ENCODE measurements around the gene ADD1.

ADD1 gene

DNA sequence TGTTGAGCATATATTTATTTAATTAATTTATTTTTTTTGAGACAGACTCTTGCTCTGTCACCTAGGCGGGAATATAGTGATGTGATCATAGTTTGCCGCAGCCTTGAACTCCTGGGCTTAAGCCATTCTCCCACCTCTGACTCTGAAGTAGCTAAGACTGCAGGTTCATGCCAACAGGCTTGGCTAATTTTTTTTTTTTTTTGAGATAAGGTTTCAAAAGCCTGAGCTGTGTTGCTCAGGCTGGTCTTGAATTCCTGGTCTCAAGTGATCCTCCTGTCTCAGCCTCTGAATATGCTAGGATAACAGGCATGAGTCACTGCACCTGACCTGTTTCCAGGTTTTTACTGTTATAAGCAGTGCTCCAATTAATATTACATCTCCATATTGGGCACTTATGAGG is 4.8 kb downstream of the ADD1 start:
- Histone ChIP-seq H3K4me3 (ENCODE audit: low read length) (no peak overlapping the region), H3K4me1 (ENCODE audit: insufficient read depth, low read length) (peaks cover 3% of the 10 kb centered on the region; the same call in 1 of the 2 replicates), H3K36me3 (ENCODE audit: insufficient read depth, low read depth, low read length) (0 out of 2 replicates have a peak, but pooled peaks cover 1% of the 10 kb centered on the region), H3K27ac (ENCODE audit: low read length) (no peak overlapping the region), H3K27me3 (ENCODE audit: insufficient read depth, low read length) (no peaks in the 10 kb centered on the region), H3K9ac (ENCODE audit: low read depth, low read length) (no peak overlapping the region), H3K9me3 (ENCODE audit: insufficient read depth, low read depth, low read length) (no peaks in the 10 kb centered on the region)

DNA sequence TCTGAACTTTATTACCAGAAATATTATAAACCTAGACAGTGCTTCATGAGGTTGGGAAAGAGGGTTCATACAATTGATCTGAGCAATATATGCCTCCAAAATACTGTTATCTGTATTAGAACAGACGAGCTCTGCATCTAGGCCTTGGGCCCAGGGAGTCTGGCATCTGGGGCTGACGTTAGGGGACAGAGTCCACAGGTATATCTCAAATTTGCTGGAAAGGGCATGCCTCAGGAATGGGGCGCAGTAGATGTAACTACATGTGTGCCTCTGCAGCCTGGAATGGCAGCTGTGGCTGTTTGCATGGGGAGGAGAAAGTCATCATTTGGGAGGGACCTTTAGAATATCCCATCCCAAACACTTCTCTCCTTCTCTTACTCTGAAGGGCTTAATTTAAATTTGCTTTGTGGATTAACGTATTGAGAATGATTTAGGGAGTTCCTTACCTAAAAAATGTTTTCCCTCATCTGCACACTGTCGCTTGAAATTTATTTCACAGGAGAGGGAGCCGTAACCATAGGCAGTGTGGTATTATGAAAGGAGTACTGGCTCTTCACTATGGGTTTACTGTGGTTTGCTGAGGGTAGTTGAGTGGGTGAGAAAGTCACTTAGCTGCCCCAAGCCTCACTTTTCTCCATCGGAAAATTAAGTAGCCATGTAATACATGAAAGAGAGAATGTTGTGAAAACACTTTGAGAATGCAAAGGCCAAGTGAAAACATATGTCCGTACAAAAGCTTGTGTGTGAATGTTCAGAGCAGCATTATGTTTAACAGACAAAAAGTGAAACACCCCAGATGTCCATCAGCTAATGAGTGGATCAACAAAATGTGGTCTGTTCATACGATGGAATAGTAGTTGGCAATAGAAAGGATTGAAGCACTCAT is 5.9 kb downstream of the ADD1 start:
- Histone ChIP-seq H3K9me3 (ENCODE audit: insufficient read depth, low read depth, low read length) (no peaks in the 10 kb centered on the region), H3K36me3 (ENCODE audit: insufficient read depth, low read depth, low read length) (peaks cover 12% of the 10 kb centered on the region; the same call in 1 of the 2 replicates), H3K4me3 (ENCODE audit: low read length) (no peak overlapping the region), H3K27me3 (ENCODE audit: insufficient read depth, low read length) (no peaks in the 10 kb centered on the region), H3K9ac (ENCODE audit: low read depth, low read length) (no peak overlapping the region), H3K4me1 (ENCODE audit: insufficient read depth, low read length) (peaks cover 3% of the 10 kb centered on the region; the same call in 1 of the 2 replicates), H3K27ac (ENCODE audit: low read length) (no peak overlapping the region)

DNA sequence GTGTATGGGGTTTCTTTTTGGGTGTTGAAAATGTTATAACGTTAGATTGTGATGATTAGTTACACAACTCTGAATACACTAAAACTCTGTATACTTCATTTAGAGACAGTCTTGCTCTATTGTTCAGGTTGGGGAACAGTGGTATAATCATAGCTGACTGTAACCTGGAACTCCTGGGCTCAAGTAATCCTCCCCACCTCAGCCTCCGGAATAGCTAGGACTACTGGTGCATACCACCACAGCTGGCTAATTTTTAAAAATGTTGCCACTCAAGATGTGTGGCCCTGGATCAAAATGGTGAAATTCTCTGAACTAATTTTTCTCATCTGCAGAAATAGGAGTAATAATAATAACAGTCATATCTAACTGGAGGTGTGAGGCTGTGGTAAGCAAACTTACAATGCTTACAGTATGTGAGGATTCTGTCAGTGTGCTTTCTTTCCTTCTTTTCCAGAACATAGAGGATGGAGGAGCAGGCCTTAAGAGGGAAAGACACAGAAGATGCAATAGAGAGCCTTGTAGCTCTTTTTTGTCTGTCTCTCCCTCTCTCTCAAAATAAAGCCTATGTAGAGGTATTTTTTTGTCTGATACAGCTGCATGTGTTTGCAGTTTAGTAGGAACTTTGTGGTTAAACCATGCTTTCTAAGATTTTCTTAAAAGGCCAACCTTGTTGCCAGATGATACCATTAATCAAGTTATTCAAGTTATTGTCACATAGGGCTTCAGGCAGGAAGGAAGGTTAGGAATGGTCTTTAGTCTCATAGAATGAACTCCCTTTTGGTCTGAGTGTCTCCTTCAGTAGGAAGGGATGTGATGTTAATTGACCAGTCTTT is 7.5 kb downstream of the ADD1 start:
- Histone ChIP-seq H3K27me3 (ENCODE audit: insufficient read depth, low read length) (no peaks in the 10 kb centered on the region), H3K27ac (ENCODE audit: low read length) (no peak overlapping the region), H3K9ac (ENCODE audit: low read depth, low read length) (no peak overlapping the region), H3K4me1 (ENCODE audit: insufficient read depth, low read length) (no peaks in the 10 kb centered on the region), H3K9me3 (ENCODE audit: insufficient read depth, low read depth, low read length) (no peaks in the 10 kb centered on the region), H3K36me3 (ENCODE audit: insufficient read depth, low read depth, low read length) (peaks cover 15% of the 10 kb centered on the region; the same call in 1 of the 2 replicates), H3K4me3 (ENCODE audit: low read length) (no peak overlapping the region)

DNA sequence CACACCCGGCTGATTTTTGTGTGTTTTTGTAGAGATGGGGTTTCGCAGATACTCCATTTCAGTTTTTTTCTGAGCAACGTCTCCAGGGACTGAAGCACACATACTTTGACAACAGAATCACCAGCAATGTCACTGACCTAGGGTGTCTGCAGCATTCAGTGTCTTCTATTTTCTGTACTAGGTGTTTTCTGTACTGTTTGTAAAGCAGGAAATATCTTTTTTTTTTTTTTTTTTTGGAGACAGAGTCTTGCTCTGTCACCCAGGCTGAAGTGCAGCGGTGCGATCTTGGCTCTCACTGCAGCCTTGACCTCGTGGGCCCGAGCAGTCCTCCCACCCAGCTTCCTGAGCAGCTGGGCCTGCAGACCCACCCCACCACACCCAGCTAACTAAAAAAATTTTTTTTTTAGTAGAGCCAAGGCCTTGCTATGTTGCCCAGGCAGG is 8.9 kb downstream of the ADD1 start:
- H3K4me1 ChIP-seq (ENCODE audit: insufficient read depth, low read length), result no peaks in the 10 kb centered on the region
- no peaks in the 10 kb centered on the region for H3K9me3 ChIP-seq (ENCODE audit: insufficient read depth, low read depth, low read length)
- H3K4me3 ChIP-seq (ENCODE audit: low read length), result no peak overlapping the region
- no peak overlapping the region for H3K9ac ChIP-seq (ENCODE audit: low read depth, low read length)
- no peaks in the 10 kb centered on the region for H3K27me3 ChIP-seq (ENCODE audit: insufficient read depth, low read length)
- H3K27ac ChIP-seq (ENCODE audit: low read length), result no peak overlapping the region
- peaks cover 15% of the 10 kb centered on the region; the same call in 1 of the 2 replicates for H3K36me3 ChIP-seq (ENCODE audit: insufficient read depth, low read depth, low read length)

DNA sequence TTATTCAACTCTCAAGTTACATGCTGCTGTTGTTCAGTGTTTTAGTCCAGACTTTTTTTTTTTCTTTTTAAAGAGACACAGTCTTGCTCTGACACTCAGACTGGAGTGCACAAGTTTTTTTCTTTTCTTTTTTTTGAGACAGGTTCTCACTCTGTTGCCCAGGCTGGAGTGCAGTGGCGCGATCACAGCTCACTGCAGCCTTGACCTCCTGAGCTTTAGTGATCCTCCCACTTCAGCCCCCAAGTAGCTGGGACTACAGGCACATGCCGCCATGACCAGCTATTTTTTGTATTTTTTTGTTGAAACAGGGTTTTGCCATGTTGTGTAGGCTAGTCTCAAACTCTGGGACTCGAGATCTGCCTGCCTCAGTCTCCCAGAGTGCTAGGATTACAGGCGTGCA is 11.9 kb downstream of the ADD1 start:
- Histone ChIP-seq H3K9me3 (ENCODE audit: insufficient read depth, low read depth, low read length) (no peaks in the 10 kb centered on the region), H3K4me3 (ENCODE audit: low read length) (no peak overlapping the region), H3K36me3 (ENCODE audit: insufficient read depth, low read depth, low read length) (peaks cover 15% of the 10 kb centered on the region; the same call in 1 of the 2 replicates), H3K27ac (ENCODE audit: low read length) (no peak overlapping the region), H3K4me1 (ENCODE audit: insufficient read depth, low read length) (peaks cover 8% of the 10 kb centered on the region), H3K9ac (ENCODE audit: low read depth, low read length) (no peak overlapping the region), H3K27me3 (ENCODE audit: insufficient read depth, low read length) (no peaks in the 10 kb centered on the region)

DNA sequence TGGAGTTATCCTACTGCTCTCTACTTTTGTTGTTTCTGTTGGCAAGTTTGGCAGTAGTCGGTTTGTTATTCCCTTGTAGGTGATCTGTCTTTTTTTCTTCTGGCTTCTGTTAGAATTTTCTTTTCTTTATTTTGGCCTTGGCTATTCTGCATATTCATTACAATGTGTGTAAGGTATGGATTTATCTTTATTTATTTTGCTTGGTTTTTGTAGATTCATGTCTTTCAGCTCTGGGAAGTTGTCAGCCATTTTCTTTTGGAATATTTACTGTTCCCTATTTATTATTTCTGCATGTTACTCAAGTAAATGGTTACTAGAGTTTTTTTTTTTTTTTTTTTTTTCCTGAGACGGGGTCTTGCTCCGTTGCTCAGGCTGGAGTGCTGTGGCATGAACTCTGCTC is 12.6 kb downstream of the ADD1 start:
- H3K4me3 ChIP-seq (ENCODE audit: low read length), result no peak overlapping the region
- H3K27me3 ChIP-seq (ENCODE audit: insufficient read depth, low read length), result no peaks in the 10 kb centered on the region
- H3K9me3 ChIP-seq (ENCODE audit: insufficient read depth, low read depth, low read length), result no peaks in the 10 kb centered on the region
- no peak overlapping the region for H3K27ac ChIP-seq (ENCODE audit: low read length)
- no peak overlapping the region for H3K9ac ChIP-seq (ENCODE audit: low read depth, low read length)
- peaks cover 15% of the 10 kb centered on the region; the same call in 1 of the 2 replicates for H3K36me3 ChIP-seq (ENCODE audit: insufficient read depth, low read depth, low read length)
- H3K4me1 ChIP-seq (ENCODE audit: insufficient read depth, low read length), result peaks cover 14% of the 10 kb centered on the region

DNA sequence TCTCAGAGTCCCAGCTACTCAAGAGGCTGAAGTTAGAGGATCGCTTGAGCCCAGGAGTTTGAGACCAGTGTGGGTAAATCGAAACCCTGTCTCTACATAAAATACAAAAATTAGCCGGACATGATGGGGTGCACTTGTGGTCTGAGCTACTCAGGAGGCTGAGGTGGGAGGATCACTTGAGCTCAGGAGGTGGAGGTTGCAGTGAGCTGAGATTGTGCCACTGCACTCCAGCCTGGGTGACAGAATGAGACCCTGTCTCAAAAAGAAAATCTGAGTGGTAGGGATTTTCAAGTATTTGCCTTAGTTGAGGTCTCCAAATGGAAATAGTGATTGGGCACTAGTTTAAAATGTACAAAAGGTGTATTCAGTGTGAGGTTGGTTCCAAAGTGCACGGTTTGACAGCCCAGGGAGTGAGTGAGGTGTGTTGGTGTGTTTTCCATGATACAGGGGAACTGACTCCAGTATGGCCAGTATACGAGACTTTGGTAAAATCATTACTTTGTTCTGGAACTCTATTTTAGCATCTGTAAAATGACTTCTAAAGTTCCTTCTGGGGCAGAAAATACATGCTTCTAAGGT is 13.8 kb downstream of the ADD1 start:
- Histone ChIP-seq H3K4me1 (ENCODE audit: insufficient read depth, low read length) (peaks cover 24% of the 10 kb centered on the region), H3K9me3 (ENCODE audit: insufficient read depth, low read depth, low read length) (no peaks in the 10 kb centered on the region), H3K9ac (ENCODE audit: low read depth, low read length) (no peak overlapping the region), H3K4me3 (ENCODE audit: low read length) (no peak overlapping the region), H3K36me3 (ENCODE audit: insufficient read depth, low read depth, low read length) (peaks cover 15% of the 10 kb centered on the region; the same call in 1 of the 2 replicates), H3K27ac (ENCODE audit: low read length) (no peak overlapping the region), H3K27me3 (ENCODE audit: insufficient read depth, low read length) (no peaks in the 10 kb centered on the region)

DNA sequence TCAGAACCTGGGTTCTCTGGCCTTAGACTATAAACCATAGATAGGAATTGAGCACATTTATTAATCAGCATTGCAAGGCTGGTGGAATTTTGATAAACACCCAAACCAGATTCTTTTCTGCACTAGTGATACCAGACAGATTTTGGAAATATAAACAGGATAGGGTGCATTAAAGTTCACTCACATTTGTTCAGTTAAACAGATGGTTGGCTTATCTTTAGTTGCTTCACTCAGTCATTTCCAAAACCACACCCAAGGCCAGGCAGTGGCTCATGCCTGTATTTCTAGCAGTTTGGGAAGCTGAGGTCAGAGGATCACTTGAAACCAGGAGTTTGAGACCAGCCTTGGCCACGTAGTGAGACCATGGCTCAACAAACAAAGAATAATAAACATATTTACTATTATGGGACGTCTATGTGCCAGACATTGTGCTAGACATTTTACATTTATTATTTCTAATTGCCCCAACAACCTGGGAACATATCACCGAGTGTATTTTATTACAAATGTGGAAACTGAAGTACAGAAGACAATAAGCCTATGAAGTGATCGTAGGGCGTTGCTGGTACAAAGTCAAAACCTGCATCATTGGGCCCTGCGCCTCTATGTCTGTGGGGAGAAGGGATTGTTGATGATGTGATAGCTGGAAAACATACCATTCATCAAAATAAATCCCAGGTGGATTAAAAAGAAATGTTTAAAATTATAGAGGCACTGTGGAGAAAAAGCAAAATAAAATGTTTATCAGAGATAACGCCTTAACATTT is 15.0 kb downstream of the ADD1 start:
- H3K27ac ChIP-seq (ENCODE audit: low read length), result no peak overlapping the region
- peaks cover 12% of the 10 kb centered on the region; the same call in 1 of the 2 replicates for H3K36me3 ChIP-seq (ENCODE audit: insufficient read depth, low read depth, low read length)
- H3K27me3 ChIP-seq (ENCODE audit: insufficient read depth, low read length), result no peaks in the 10 kb centered on the region
- H3K9me3 ChIP-seq (ENCODE audit: insufficient read depth, low read depth, low read length), result no peaks in the 10 kb centered on the region
- H3K9ac ChIP-seq (ENCODE audit: low read depth, low read length), result no peak overlapping the region
- peaks cover 29% of the 10 kb centered on the region for H3K4me1 ChIP-seq (ENCODE audit: insufficient read depth, low read length)
- H3K4me3 ChIP-seq (ENCODE audit: low read length), result no peak overlapping the region

DNA sequence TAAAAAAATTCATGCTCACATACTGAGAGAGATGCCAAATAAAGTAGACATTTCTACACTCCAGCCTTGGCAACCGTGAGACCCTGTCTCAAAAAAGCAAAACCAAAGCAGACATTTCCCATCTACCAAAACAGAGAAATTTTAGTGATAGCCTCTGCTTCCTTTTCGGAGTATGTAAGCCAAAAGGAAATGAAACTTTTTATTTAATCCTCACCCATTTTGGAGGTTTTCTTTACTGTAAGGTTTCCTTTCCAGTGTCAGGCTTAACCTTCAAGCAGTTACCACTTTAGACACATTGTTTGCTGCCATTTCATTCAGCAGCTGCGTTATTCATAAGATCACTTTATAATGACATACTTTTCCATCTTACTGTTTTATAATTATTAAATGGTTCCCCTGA is 15.9 kb downstream of the ADD1 start:
- no peak overlapping the region for H3K9ac ChIP-seq (ENCODE audit: low read depth, low read length)
- H3K27me3 ChIP-seq (ENCODE audit: insufficient read depth, low read length), result no peaks in the 10 kb centered on the region
- no peak overlapping the region for H3K27ac ChIP-seq (ENCODE audit: low read length)
- no peaks in the 10 kb centered on the region for H3K9me3 ChIP-seq (ENCODE audit: insufficient read depth, low read depth, low read length)
- H3K36me3 ChIP-seq (ENCODE audit: insufficient read depth, low read depth, low read length), result peaks cover 3% of the 10 kb centered on the region; the same call in 1 of the 2 replicates
- H3K4me1 ChIP-seq (ENCODE audit: insufficient read depth, low read length), result peaks cover 31% of the 10 kb centered on the region
- H3K4me3 ChIP-seq (ENCODE audit: low read length), result no peak overlapping the region

DNA sequence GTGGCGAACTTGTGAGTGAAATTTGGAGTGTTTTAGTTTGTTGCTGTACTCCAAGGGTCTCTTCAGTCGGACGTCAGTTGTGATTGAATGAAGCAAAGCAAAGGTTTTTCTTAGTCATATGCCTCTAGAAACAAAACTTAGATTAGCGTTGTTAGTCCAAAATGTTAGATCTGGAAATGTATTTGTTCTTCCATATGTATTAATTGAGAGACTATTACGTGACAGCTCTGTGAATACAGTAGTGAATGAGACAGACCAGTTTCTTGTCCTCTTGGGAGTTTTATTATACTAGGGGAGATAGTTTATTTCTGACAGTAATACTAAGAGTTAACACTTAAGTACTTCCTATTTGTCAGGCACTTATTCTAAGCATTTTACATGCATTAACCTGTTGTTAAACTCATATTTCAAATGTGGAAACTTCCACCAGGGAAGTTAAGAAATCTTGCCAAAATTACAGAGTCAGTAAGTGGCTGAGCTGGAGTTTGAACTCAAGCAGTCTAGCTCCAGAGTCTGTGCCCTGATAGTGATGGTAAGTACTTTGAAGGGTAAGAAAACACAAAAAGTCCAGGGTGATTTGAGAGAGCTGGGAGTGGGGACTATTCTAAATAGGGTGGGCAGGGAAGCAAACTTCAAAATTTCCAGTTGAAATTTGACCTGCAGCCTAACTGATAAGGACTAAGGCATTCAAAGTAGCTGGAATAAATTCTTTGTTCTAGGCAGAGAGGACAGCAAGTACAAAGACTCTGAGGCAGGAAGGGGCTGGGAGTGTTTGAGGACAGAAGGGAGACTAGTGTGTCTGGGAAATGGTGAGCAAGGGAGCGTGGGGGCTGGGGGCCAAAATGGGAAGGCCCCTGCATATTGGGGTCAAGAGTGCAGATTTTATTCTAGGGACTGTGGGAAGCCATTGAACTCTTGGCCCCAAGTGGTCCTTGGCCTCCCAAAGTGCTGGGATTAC is 17.0 kb downstream of the ADD1 start:
- Histone ChIP-seq H3K9me3 (ENCODE audit: insufficient read depth, low read depth, low read length) (no peaks in the 10 kb centered on the region), H3K27ac (ENCODE audit: low read length) (no peak overlapping the region), H3K36me3 (ENCODE audit: insufficient read depth, low read depth, low read length) (no peaks in the 10 kb centered on the region), H3K27me3 (ENCODE audit: insufficient read depth, low read length) (no peaks in the 10 kb centered on the region), H3K4me1 (ENCODE audit: insufficient read depth, low read length) (peaks cover 32% of the 10 kb centered on the region), H3K4me3 (ENCODE audit: low read length) (no peak overlapping the region), H3K9ac (ENCODE audit: low read depth, low read length) (peak overlapping the region; percentile 11; the same call in 1 of the 2 replicates)
